Adipose tissue (tissue), 3 donors: ENCODE results near the gene KDM5B. TPM values are rescaled to one million over a fixed set of nuclear protein-coding genes. Genes with fewer than 3 reads are reported as not detected.

ENCODE experiments used
- H3K27ac ChIP-seq: one replicate; pipeline ENCODE4 v1.5.1; 2013; ENCODE audit warnings: low read depth, low read length
- WGBS, 3 donors: extraction: QIAGEN DNeasy Blood & Tissue Kit; methylation state at CpG; one replicate each; pipeline ENCODE4 v1.1.7; 2013; 5-methylcytosine and 5-hydroxymethylcytosine counted together
- polyA plus RNA-seq, 3 donors: library from polyadenylated mRNA; stranded (reverse); fragments of 200-250 nt; gene quantifications; one replicate each; pipeline ENCODE4 v1.2.3, GENCODE V29; 2013
- donor health status: healthy with polysubstance abuse.
- donor health status: Bipolar disorder and iron deficiency.
- donor health status: healthy.

The KDM5B gene
- polyA plus RNA-seq, 3 donors, result 7.4 to 10.7 (median 8.0) TPM

GRCh38 chr1:202821467-202821866 is 13.2 kb upstream of the KDM5B start:
- no peak overlapping the region for H3K27ac ChIP-seq
- WGBS, 3 donors, result 49 to 69% (median 68%) methylated on average over 2 of the region's 2 CpGs

- 50 to 82% (median 65%) methylated on average over 1 of the region's 1 CpG for WGBS, 3 donors
- H3K27ac ChIP-seq, result no peak overlapping the region
Observed at GRCh38 chr1:202818819-202819218, 10.6 kb upstream of the KDM5B start.

GRCh38 chr1:202815120-202815519 is 6.9 kb upstream of the KDM5B start:
- WGBS, 3 donors, result 81 to 89% (median 84%) methylated on average over 10 of the region's 10 CpGs
- H3K27ac ChIP-seq, result no peak overlapping the region

GRCh38 chr1:202812176-202813026 is 4.2 kb upstream of the KDM5B start:
- no peak overlapping the region for H3K27ac ChIP-seq
- 62 to 79% (median 78%) methylated on average over 9 of the region's 9 CpGs for WGBS, 3 donors

- no peak overlapping the region for H3K27ac ChIP-seq
- 6 to 9% (median 9%) methylated on average over 41 to 43 of the region's 43 CpGs for WGBS, 3 donors
Observed at GRCh38 chr1:202811296-202812175, 3.3 kb upstream of the KDM5B start.

- H3K27ac ChIP-seq, result no peak within 1 kb of the TSS
- WGBS, 3 donors, result 0% methylated on average over 52 to 53 of the region's 53 CpGs
Observed at GRCh38 chr1:202810615-202811295, 2.5 kb upstream of the KDM5B start, which contains the start of gene PCAT6. PCAT6 (plus strand) TSS chr1:202810954.

- WGBS, 3 donors, result 6 to 12% (median 9%) methylated on average over 13 of the region's 13 CpGs
- H3K27ac ChIP-seq, result no peak overlapping the region
Observed at GRCh38 chr1:202810193-202810614, 2.0 kb upstream of the KDM5B start.

- 62 to 78% (median 65%) methylated on average over 15 of the region's 15 CpGs for WGBS, 3 donors
- H3K27ac ChIP-seq, result no peak overlapping the region
Observed at GRCh38 chr1:202809597-202810159, 1.5 kb upstream of the KDM5B start.

GRCh38 chr1:202807451-202807925 is 733 bp downstream of the KDM5B start:
- WGBS, 3 donors, result 0 to 2% (median 1%) methylated on average over 28 to 45 of the region's 45 CpGs
- H3K27ac ChIP-seq, result no peak overlapping the region

GRCh38 chr1:202806845-202807450 is 1.3 kb downstream of the KDM5B start:
- H3K27ac ChIP-seq, result no peak overlapping the region
- 0 to 1% (median 1%) methylated on average over 44 to 51 of the region's 51 CpGs for WGBS, 3 donors

- WGBS, 3 donors, result 19 to 25% (median 21%) methylated on average over 7 of the region's 7 CpGs
- no peak overlapping the region for H3K27ac ChIP-seq
Observed at GRCh38 chr1:202805886-202806844, 2.1 kb downstream of the KDM5B start.

GRCh38 chr1:202804126-202804525 is 4.1 kb downstream of the KDM5B start:
- no peak overlapping the region for H3K27ac ChIP-seq
- 65 to 66% (median 66%) methylated on average over 4 of the region's 4 CpGs for WGBS, 3 donors

GRCh38 chr1:202802998-202803932 is 5.0 kb downstream of the KDM5B start:
- 70 to 90% (median 76%) methylated on average over 15 of the region's 15 CpGs for WGBS, 3 donors
- H3K27ac ChIP-seq, result no peak overlapping the region

GRCh38 chr1:202802034-202802433 is 6.2 kb downstream of the KDM5B start:
- WGBS, 3 donors, result 64 to 85% (median 74%) methylated on average over 2 of the region's 2 CpGs
- H3K27ac ChIP-seq, result no peak overlapping the region

- no peak overlapping the region for H3K27ac ChIP-seq
- WGBS, 3 donors, result 93 to 97% (median 94%) methylated on average over 2 of the region's 2 CpGs
Observed at GRCh38 chr1:202801175-202801574, 7.0 kb downstream of the KDM5B start.

GRCh38 chr1:202800742-202801141 is 7.5 kb downstream of the KDM5B start:
- WGBS, 3 donors, result 83 to 90% (median 83%) methylated on average over 1 of the region's 1 CpG
- H3K27ac ChIP-seq, result no peak overlapping the region
